NCI-H2227 treated with DMSO at 0.1 percent for 48 hours (cell line): ENCODE data around the gene OXSR1.
A peak's percentile ranks its signal among the peaks of the same experiment; 100 is the strongest.

Experiments used
- DNase-seq: peaks from one replicate; lab custom pipeline; 2025; lab: John Stamatoyannopoulos, UW

The OXSR1 gene

GRCh38 chr3:38164952-38165721 is at the start of gene OXSR1:
Gene OXSR1 (plus strand): TSS chr3:38165537. CDS start chr3:38165877, 340 bp downstream.
- DNase-seq, result peak; percentile 98

- no peak for DNase-seq
Observed at GRCh38 chr3:38115645-38116427, 49.5 kb upstream of the OXSR1 start.

GRCh38 chr3:38116471-38117162 is 48.7 kb upstream of the OXSR1 start:
- DNase-seq, result no peak

- DNase-seq, result no peak
Observed at GRCh38 chr3:38117163-38117716, 48.1 kb upstream of the OXSR1 start.

- DNase-seq, result no peak
Observed at GRCh38 chr3:38117748-38118420, 47.5 kb upstream of the OXSR1 start.

- no peak for DNase-seq
Observed at GRCh38 chr3:38118421-38119247, 46.7 kb upstream of the OXSR1 start.

- no peak for DNase-seq
Observed at GRCh38 chr3:38119248-38119544, 46.1 kb upstream of the OXSR1 start.

GRCh38 chr3:38119821-38120692 is 45.3 kb upstream of the OXSR1 start:
- no peak for DNase-seq

- no peak for DNase-seq
Observed at GRCh38 chr3:38120693-38121450, 44.5 kb upstream of the OXSR1 start.

- no peak for DNase-seq
Observed at GRCh38 chr3:38121451-38121831, 43.9 kb upstream of the OXSR1 start.

- no peak for DNase-seq
Observed at GRCh38 chr3:38121832-38122461, 43.4 kb upstream of the OXSR1 start.

- no peak for DNase-seq
Observed at GRCh38 chr3:38122712-38123290, 42.5 kb upstream of the OXSR1 start.

GRCh38 chr3:38124324-38125122 is 40.8 kb upstream of the OXSR1 start:
- DNase-seq, result no peak

- DNase-seq, result no peak
Observed at GRCh38 chr3:38125305-38126120, 39.8 kb upstream of the OXSR1 start.

- no peak for DNase-seq
Observed at GRCh38 chr3:38126121-38126892, 39.0 kb upstream of the OXSR1 start.
